Peyer's patch (tissue), 4 donors: ENCODE data around the gene KRTAP5-3.

ENCODE experiments used
- POLR2A ChIP-seq, 2 donors: fragments of 450-650 bp; IDR thresholded peaks; one replicate each; pipeline ENCODE4 v1.5.1; 2017; ENCODE audit warnings: antibody characterized with exemption in 2 of 2, mild to moderate bottlenecking in 2 of 2, moderate library complexity in 2 of 2
- TF ChIP-seq, protein P1 (sequence below), 6 experiments: fragments of 450-650 bp in 4 of 6; fragments of 200-600 bp in 2 of 6; sonication (generic) in 1 of 6; IDR thresholded peaks; one replicate each; pipeline ENCODE4 v1.5.1; 2017 to 2019; ENCODE audit warnings: antibody characterized with exemption in 6 of 6, mild to moderate bottlenecking in 3 of 6, moderate library complexity in 1 of 6

DNA sequence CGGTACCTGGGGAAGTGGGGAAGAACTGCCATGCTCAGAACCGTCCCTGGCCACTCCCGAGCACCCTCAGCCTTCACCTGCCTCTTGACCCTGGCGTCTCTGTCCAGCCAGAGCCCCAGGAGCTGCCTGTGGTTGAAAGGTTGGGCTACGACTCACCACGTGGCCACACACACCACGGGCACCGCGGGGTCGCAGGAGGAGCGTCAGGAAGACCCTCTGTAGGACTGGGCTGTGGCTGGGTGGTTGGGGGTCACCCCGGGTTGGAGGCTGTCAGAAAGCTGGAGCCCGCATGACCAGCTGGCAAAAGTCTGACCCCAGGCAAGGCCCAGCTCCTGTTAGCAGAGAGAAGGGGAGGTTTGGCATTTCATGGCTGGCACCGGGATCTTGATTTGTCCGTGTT lies 32.8 kb upstream of the KRTAP5-3 start:
- TF ChIP-seq POLR2A (IDR thresholded peaks at IDR 0.05) = no peak
- TF ChIP-seq, protein P1, sequence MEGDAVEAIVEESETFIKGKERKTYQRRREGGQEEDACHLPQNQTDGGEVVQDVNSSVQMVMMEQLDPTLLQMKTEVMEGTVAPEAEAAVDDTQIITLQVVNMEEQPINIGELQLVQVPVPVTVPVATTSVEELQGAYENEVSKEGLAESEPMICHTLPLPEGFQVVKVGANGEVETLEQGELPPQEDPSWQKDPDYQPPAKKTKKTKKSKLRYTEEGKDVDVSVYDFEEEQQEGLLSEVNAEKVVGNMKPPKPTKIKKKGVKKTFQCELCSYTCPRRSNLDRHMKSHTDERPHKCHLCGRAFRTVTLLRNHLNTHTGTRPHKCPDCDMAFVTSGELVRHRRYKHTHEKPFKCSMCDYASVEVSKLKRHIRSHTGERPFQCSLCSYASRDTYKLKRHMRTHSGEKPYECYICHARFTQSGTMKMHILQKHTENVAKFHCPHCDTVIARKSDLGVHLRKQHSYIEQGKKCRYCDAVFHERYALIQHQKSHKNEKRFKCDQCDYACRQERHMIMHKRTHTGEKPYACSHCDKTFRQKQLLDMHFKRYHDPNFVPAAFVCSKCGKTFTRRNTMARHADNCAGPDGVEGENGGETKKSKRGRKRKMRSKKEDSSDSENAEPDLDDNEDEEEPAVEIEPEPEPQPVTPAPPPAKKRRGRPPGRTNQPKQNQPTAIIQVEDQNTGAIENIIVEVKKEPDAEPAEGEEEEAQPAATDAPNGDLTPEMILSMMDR (IDR thresholded peaks at IDR 0.05) = no peak
